GM23338 (cell line): Measurements from ENCODE around the gene C1QTNF1. TPM values are rescaled to one million over a fixed set of nuclear protein-coding genes. Genes with fewer than 3 reads are reported as not detected.

Experiments used
- ATAC-seq: fragments of 200-7000 bp; cut with Tn5 transposase; 3 replicates; pipeline ENCODE4 v1.9.1; 2020
- DNase-seq: peaks from one replicate; pipeline ENCODE4 v3.0.0-alpha.2; 2015; ENCODE audit warnings: low spot score
- H2AFZ ChIP-seq: fragments of 200-600 bp; sonication (generic); 2 replicates; pipeline ENCODE4 v1.8.0; 2016; ENCODE audit warnings: antibody characterized with exemption, mild to moderate bottlenecking, moderate library complexity
- H3F3A ChIP-seq: fragments of 200-600 bp; sonication (generic); replicated peaks from 2 replicates; pipeline ENCODE4 v1.8.0; 2017; ENCODE audit warnings: antibody characterized with exemption, mixed run types, low read depth
- H3K27ac ChIP-seq: fragments of 200-600 bp; sonication (generic); 2 replicates; pipeline ENCODE4 v1.6.1; 2016; ENCODE audit warnings: low read depth
- H3K27me3 ChIP-seq: fragments of 200-600 bp; sonication (generic); 2 replicates; pipeline ENCODE4 v1.8.0; 2016; ENCODE audit warnings: mild to moderate bottlenecking, mixed run types, moderate library complexity; ENCODE audit not compliant: insufficient read depth
- H3K36me3 ChIP-seq: fragments of 200-600 bp; sonication (generic); 2 replicates; pipeline ENCODE4 v1.8.0; 2016; ENCODE audit warnings: mild to moderate bottlenecking; ENCODE audit not compliant: insufficient read depth
- H3K4me1 ChIP-seq: fragments of 200-600 bp; sonication (generic); 2 replicates; pipeline ENCODE4 v1.8.0; 2016; ENCODE audit warnings: mild to moderate bottlenecking, moderate library complexity; ENCODE audit not compliant: insufficient read depth
- H3K4me2 ChIP-seq: fragments of 200-600 bp; sonication (generic); 2 replicates; pipeline ENCODE4 v1.7.1; 2017; ENCODE audit warnings: mixed run types
- H3K4me3 ChIP-seq: fragments of 200-600 bp; sonication (generic); 2 replicates; pipeline ENCODE4 v1.6.1; 2016; ENCODE audit warnings: mixed run types
- H3K79me2 ChIP-seq: fragments of 200-600 bp; sonication (generic); replicated peaks from 2 replicates; pipeline ENCODE4 v1.8.0; 2017; ENCODE audit warnings: mild to moderate bottlenecking; ENCODE audit not compliant: insufficient read depth
- H3K9me2 ChIP-seq: fragments of 200-600 bp; sonication (generic); 2 replicates; pipeline ENCODE4 v1.8.0; 2017; ENCODE audit not compliant: insufficient read depth
- H4K20me1 ChIP-seq: fragments of 200-600 bp; sonication (generic); replicated peaks from 2 replicates; pipeline ENCODE4 v1.8.0; 2017; ENCODE audit warnings: mild to moderate bottlenecking; ENCODE audit not compliant: insufficient read depth
- H3K27ac Mint-ChIP-seq: 2 replicates; pipeline ENCODE4 v1.8.0; 2020; ENCODE audit warnings: inconsistent platforms, mild to moderate bottlenecking, moderate library complexity, mixed read lengths
- H3K27me3 Mint-ChIP-seq: 3 replicates; pipeline ENCODE4 v1.8.0; 2022; ENCODE audit warnings: low read depth, mild to moderate bottlenecking, moderate library complexity, mixed read lengths, inconsistent platforms; ENCODE audit not compliant: insufficient read depth, poor library complexity
- H3K36me3 Mint-ChIP-seq: 3 replicates; pipeline ENCODE4 v1.8.0; 2021; ENCODE audit warnings: low read depth, mild to moderate bottlenecking, inconsistent platforms, moderate library complexity, mixed read lengths
- H3K4me1 Mint-ChIP-seq: 3 replicates; pipeline ENCODE4 v1.8.0; 2020; ENCODE audit warnings: mild to moderate bottlenecking, inconsistent platforms, mixed read lengths
- H3K4me3 Mint-ChIP-seq: 3 replicates; pipeline ENCODE4 v1.8.0; 2021; ENCODE audit warnings: moderate library complexity, mild to moderate bottlenecking, inconsistent platforms, mixed read lengths
- H3K9me3 Mint-ChIP-seq: 3 replicates; pipeline ENCODE4 v1.8.0; 2020; ENCODE audit warnings: moderate library complexity, mild to moderate bottlenecking, inconsistent platforms, mixed read lengths
- CTCF ChIP-seq, 2 experiments: fragments of 200-600 bp in 1 of 2; sonication (generic) in 1 of 2; conservative IDR thresholded peaks; 2 replicates each; pipeline versions ENCODE4 v1.5.1 to v1.6.1; 2016 to 2017; ENCODE audit warnings: antibody characterized with exemption in 2 of 2, low read depth in 2 of 2, mild to moderate bottlenecking in 2 of 2, moderate library complexity in 1 of 2
- EZH2 ChIP-seq: fragments of 200-600 bp; sonication (generic); IDR thresholded peaks from one replicate; pipeline ENCODE4 v1.8.0; 2017; ENCODE audit warnings: antibody characterized with exemption, mild to moderate bottlenecking, low read depth; ENCODE audit not compliant: unreplicated experiment
- EZH2phosphoT487 ChIP-seq: fragments of 200-600 bp; sonication (generic); IDR thresholded peaks from one replicate; pipeline ENCODE4 v1.8.1; 2018; ENCODE audit warnings: antibody characterized with exemption; ENCODE audit not compliant: unreplicated experiment
- JUNB ChIP-seq: IDR thresholded peaks from one replicate; pipeline ENCODE4 v1.6.1; 2016; ENCODE audit warnings: antibody characterized with exemption; ENCODE audit not compliant: unreplicated experiment
- NANOG ChIP-seq: IDR thresholded peaks from 2 replicates; pipeline ENCODE4 v1.6.1; 2016; ENCODE audit warnings: antibody characterized with exemption, borderline replicate concordance
- POLR2AphosphoS5 ChIP-seq: IDR thresholded peaks from 2 replicates; pipeline ENCODE4 v1.6.1; 2016; ENCODE audit warnings: antibody characterized with exemption, low read depth
- STAT1 ChIP-seq: IDR thresholded peaks from one replicate; pipeline ENCODE4 v1.6.1; 2016; ENCODE audit warnings: antibody characterized with exemption; ENCODE audit not compliant: unreplicated experiment
- ZNF114 ChIP-seq: fragments of 250-450 bp; sonication (Bioruptor Pico); IDR thresholded peaks from 2 replicates; pipeline ENCODE4 v1.5.0; 2020; ENCODE audit warnings: mild to moderate bottlenecking, moderate library complexity
- polyA plus RNA-seq: library from polyadenylated mRNA; unstranded; fragments of >200 nt; fragmentation: Nextera tagmentation; extraction: Ambion mirVana; gene quantifications from 2 replicates; pipeline ENCODE4 v1.2.1, GENCODE V29; 2016
- total RNA-seq: library from RNA; depleted of rRNA; stranded (reverse); fragments of >200 nt; shearing (Covaris generic); gene quantifications from 2 replicates; pipeline ENCODE4 v1.2.3, GENCODE V29; 2014
- TF ChIP-seq, protein P1 (sequence below): fragments of 250-450 bp; sonication (Bioruptor Pico); IDR thresholded peaks from 2 replicates; pipeline ENCODE4 v1.5.0; 2020; ENCODE audit warnings: mild to moderate bottlenecking, moderate library complexity
- TF ChIP-seq, protein P2 (sequence below): IDR thresholded peaks from 2 replicates; pipeline ENCODE4 v1.6.1; 2016; ENCODE audit warnings: antibody characterized with exemption

C1QTNF1 gene
- total and polyA plus RNA-seq, 2 experiments from 2014 or later = 1.1 to 1.9 TPM

GRCh38 chr17:79046916-79047280 is 22.9 kb downstream of the C1QTNF1 start:
- Histone ChIP-seq H3K9me2 (no peaks in the 10 kb centered on the region), H4K20me1 (no peaks in the 10 kb centered on the region), H3K4me1 (no peaks in the 10 kb centered on the region), H3F3A (peaks cover 9% of the 10 kb centered on the region), H3K4me3 (no peak overlapping the region), H3K79me2 (no peaks in the 10 kb centered on the region), H3K27ac (no peak overlapping the region), H3K36me3 (no peaks in the 10 kb centered on the region), H3K4me2 (no peak overlapping the region), H3K27me3 (no peaks in the 10 kb centered on the region), H2AFZ (no peak overlapping the region)
- no peak for DNase-seq
- TF ChIP-seq EZH2phosphoT487 (no peak), CTCF (conservative IDR thresholded peaks at IDR 0.05; ENCODE audit: low read depth in 2 of 2) (no peak), JUNB (no peak), NANOG (no peak), EZH2 (no peak)
- Mint-ChIP-seq H3K27ac (no peak overlapping the region), H3K27me3 (peaks cover 24% of the 10 kb centered on the region), H3K4me1 (no peaks in the 10 kb centered on the region; the same call in 2 of the 3 replicates), H3K4me3 (no peak overlapping the region), H3K9me3 (peaks cover 5% of the 10 kb centered on the region; the same call in 2 of the 3 replicates), H3K36me3 (no peaks in the 10 kb centered on the region; the same call in 2 of the 3 replicates)
- ATAC-seq = no peak

DNA sequence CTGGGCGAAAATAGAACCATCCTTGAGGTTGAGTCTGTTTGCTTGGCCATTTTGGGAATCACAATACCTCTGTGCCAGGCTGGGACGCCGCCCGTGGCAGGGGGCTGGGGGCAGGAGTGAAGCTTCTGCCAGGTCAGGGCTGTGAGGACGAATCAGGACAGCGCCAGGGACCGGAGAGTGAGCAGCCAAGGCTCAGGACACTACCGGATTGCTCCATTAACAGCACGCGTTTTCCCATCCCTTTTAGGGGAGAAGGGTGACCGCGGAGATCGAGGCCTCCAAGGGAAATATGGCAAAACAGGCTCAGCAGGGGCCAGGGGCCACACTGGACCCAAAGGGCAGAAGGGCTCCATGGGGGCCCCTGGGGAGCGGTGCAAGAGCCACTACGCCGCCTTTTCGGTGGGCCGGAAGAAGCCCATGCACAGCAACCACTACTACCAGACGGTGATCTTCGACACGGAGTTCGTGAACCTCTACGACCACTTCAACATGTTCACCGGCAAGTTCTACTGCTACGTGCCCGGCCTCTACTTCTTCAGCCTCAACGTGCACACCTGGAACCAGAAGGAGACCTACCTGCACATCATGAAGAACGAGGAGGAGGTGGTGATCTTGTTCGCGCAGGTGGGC is 23.4 kb downstream of the C1QTNF1 start:
- Mint-ChIP-seq H3K4me3 (no peak overlapping the region), H3K9me3 (peaks cover 9% of the 10 kb centered on the region; the same call in 2 of the 3 replicates), H3K27me3 (peaks cover 24% of the 10 kb centered on the region), H3K36me3 (no peaks in the 10 kb centered on the region; the same call in 2 of the 3 replicates), H3K27ac (no peak overlapping the region), H3K4me1 (no peaks in the 10 kb centered on the region; the same call in 2 of the 3 replicates)
- Histone ChIP-seq H3K79me2 (no peaks in the 10 kb centered on the region), H2AFZ (no peak overlapping the region), H3K4me1 (no peaks in the 10 kb centered on the region), H3K9me2 (no peaks in the 10 kb centered on the region), H3K4me3 (no peak overlapping the region), H3K27me3 (no peaks in the 10 kb centered on the region), H4K20me1 (no peaks in the 10 kb centered on the region), H3K36me3 (no peaks in the 10 kb centered on the region), H3K27ac (no peak overlapping the region), H3K4me2 (no peak overlapping the region), H3F3A (peaks cover 9% of the 10 kb centered on the region)
- no peak for DNase-seq
- no peak for ATAC-seq
- TF ChIP-seq ZNF114 (CRISPR knock-in tag) = no peak
- TF ChIP-seq, protein P1, sequence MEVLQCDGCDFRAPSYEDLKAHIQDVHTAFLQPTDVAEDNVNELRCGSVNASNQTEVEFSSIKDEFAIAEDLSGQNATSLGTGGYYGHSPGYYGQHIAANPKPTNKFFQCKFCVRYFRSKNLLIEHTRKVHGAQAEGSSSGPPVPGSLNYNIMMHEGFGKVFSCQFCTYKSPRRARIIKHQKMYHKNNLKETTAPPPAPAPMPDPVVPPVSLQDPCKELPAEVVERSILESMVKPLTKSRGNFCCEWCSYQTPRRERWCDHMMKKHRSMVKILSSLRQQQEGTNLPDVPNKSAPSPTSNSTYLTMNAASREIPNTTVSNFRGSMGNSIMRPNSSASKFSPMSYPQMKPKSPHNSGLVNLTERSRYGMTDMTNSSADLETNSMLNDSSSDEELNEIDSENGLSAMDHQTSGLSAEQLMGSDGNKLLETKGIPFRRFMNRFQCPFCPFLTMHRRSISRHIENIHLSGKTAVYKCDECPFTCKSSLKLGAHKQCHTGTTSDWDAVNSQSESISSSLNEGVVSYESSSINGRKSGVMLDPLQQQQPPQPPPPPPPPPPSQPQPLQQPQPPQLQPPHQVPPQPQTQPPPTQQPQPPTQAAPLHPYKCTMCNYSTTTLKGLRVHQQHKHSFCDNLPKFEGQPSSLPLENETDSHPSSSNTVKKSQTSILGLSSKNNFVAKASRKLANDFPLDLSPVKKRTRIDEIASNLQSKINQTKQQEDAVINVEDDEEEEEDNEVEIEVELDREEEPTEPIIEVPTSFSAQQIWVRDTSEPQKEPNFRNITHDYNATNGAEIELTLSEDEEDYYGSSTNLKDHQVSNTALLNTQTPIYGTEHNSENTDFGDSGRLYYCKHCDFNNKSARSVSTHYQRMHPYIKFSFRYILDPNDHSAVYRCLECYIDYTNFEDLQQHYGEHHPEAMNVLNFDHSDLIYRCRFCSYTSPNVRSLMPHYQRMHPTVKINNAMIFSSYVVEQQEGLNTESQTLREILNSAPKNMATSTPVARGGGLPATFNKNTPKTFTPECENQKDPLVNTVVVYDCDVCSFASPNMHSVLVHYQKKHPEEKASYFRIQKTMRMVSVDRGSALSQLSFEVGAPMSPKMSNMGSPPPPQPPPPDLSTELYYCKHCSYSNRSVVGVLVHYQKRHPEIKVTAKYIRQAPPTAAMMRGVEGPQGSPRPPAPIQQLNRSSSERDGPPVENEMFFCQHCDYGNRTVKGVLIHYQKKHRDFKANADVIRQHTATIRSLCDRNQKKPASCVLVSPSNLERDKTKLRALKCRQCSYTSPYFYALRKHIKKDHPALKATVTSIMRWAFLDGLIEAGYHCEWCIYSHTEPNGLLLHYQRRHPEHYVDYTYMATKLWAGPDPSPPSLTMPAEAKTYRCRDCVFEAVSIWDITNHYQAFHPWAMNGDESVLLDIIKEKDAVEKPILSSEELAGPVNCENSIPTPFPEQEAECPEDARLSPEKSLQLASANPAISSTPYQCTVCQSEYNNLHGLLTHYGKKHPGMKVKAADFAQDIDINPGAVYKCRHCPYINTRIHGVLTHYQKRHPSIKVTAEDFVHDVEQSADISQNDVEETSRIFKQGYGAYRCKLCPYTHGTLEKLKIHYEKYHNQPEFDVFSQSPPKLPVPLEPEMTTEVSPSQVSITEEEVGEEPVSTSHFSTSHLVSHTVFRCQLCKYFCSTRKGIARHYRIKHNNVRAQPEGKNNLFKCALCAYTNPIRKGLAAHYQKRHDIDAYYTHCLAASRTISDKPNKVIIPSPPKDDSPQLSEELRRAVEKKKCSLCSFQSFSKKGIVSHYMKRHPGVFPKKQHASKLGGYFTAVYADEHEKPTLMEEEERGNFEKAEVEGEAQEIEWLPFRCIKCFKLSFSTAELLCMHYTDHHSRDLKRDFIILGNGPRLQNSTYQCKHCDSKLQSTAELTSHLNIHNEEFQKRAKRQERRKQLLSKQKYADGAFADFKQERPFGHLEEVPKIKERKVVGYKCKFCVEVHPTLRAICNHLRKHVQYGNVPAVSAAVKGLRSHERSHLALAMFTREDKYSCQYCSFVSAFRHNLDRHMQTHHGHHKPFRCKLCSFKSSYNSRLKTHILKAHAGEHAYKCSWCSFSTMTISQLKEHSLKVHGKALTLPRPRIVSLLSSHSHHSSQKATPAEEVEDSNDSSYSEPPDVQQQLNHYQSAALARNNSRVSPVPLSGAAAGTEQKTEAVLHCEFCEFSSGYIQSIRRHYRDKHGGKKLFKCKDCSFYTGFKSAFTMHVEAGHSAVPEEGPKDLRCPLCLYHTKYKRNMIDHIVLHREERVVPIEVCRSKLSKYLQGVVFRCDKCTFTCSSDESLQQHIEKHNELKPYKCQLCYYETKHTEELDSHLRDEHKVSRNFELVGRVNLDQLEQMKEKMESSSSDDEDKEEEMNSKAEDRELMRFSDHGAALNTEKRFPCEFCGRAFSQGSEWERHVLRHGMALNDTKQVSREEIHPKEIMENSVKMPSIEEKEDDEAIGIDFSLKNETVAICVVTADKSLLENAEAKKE (CRISPR knock-in tag) = no peak
- no peak for TF ChIP-seq EZH2phosphoT487
- TF ChIP-seq, protein P2, sequence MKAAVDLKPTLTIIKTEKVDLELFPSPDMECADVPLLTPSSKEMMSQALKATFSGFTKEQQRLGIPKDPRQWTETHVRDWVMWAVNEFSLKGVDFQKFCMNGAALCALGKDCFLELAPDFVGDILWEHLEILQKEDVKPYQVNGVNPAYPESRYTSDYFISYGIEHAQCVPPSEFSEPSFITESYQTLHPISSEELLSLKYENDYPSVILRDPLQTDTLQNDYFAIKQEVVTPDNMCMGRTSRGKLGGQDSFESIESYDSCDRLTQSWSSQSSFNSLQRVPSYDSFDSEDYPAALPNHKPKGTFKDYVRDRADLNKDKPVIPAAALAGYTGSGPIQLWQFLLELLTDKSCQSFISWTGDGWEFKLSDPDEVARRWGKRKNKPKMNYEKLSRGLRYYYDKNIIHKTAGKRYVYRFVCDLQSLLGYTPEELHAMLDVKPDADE = no peak
- TF ChIP-seq POLR2AphosphoS5 = no peak
- TF ChIP-seq STAT1 = no peak
- TF ChIP-seq CTCF (conservative IDR thresholded peaks at IDR 0.05; ENCODE audit: low read depth in 2 of 2) = no peak
